ENCODE measurements around the gene KIF1C. TPM values are rescaled to one million over a fixed set of nuclear protein-coding genes. Genes with fewer than 3 reads are reported as not detected.
A peak's percentile ranks its signal among the peaks of the same experiment; 100 is the strongest.
"Not testable (repeated sequence)": the region's sequence is repeated elsewhere in the genome, so short reads cannot be mapped to it uniquely, and the experiment has no call there.

Gene KIF1C
- total RNA-seq, 1 donor from 2014 or later, result 51.0 TPM

GRCh38 chr17:5045496-5045895 is 47.7 kb downstream of the KIF1C start:
- no peak for DNase-seq (ENCODE audit: low spot score)
- H3K9me3 Mint-ChIP-seq, result peaks cover 5% of the 10 kb centered on the region
- H3K4me1 Mint-ChIP-seq (ENCODE audit: low read depth), result peaks cover 37% of the 10 kb centered on the region
- H3K27me3 Mint-ChIP-seq (ENCODE audit: low read depth), result no peaks in the 10 kb centered on the region
- no peak overlapping the region for H3K4me3 Mint-ChIP-seq (ENCODE audit: low read depth)
- peaks cover 11% of the 10 kb centered on the region for H3K36me3 Mint-ChIP-seq (ENCODE audit: low read depth)
- no peak overlapping the region for H3K27ac Mint-ChIP-seq
- intact Hi-C loops (cut with micrococcal nuclease), result no loop called here

GRCh38 chr17:5047446-5047845 is 49.7 kb downstream of the KIF1C start:
- no peak overlapping the region for H3K4me3 Mint-ChIP-seq (ENCODE audit: low read depth)
- H3K36me3 Mint-ChIP-seq (ENCODE audit: low read depth), result peaks cover 8% of the 10 kb centered on the region
- H3K27ac Mint-ChIP-seq, result peak overlapping the region; percentile 18
- DNase-seq (ENCODE audit: low spot score), result no peak
- peaks cover 30% of the 10 kb centered on the region for H3K4me1 Mint-ChIP-seq (ENCODE audit: low read depth)
- no peaks in the 10 kb centered on the region for H3K27me3 Mint-ChIP-seq (ENCODE audit: low read depth)
- H3K9me3 Mint-ChIP-seq, result no peaks in the 10 kb centered on the region
- intact Hi-C loops (cut with micrococcal nuclease), result no loop called here

GRCh38 chr17:5049314-5049841 is 51.6 kb downstream of the KIF1C start:
- no peak overlapping the region for H3K4me3 Mint-ChIP-seq (ENCODE audit: low read depth)
- peak overlapping the region; percentile 72 for H3K27ac Mint-ChIP-seq
- no peaks in the 10 kb centered on the region for H3K9me3 Mint-ChIP-seq
- peak; percentile 32 for DNase-seq (ENCODE audit: low spot score)
- peaks cover 21% of the 10 kb centered on the region for H3K4me1 Mint-ChIP-seq (ENCODE audit: low read depth)
- intact Hi-C loops (cut with micrococcal nuclease), result no loop called here
- H3K36me3 Mint-ChIP-seq (ENCODE audit: low read depth), result peaks cover 5% of the 10 kb centered on the region
- no peaks in the 10 kb centered on the region for H3K27me3 Mint-ChIP-seq (ENCODE audit: low read depth)

- Mint-ChIP-seq H3K4me3 (ENCODE audit: low read depth) (no peak overlapping the region), H3K36me3 (ENCODE audit: low read depth) (peaks cover 5% of the 10 kb centered on the region), H3K4me1 (ENCODE audit: low read depth) (peaks cover 19% of the 10 kb centered on the region), H3K27me3 (ENCODE audit: low read depth) (no peaks in the 10 kb centered on the region), H3K9me3 (no peaks in the 10 kb centered on the region), H3K27ac (no peak overlapping the region)
- no peak for DNase-seq (ENCODE audit: low spot score)
- intact Hi-C loops (cut with micrococcal nuclease), result no loop called here
Measured at GRCh38 chr17:5050278-5050677, 52.5 kb downstream of the KIF1C start.

- DNase-seq (ENCODE audit: low spot score), result no peak
- Mint-ChIP-seq H3K36me3 (ENCODE audit: low read depth) (no peaks in the 10 kb centered on the region), H3K4me3 (ENCODE audit: low read depth) (no peak overlapping the region), H3K9me3 (no peaks in the 10 kb centered on the region), H3K27me3 (ENCODE audit: low read depth) (no peaks in the 10 kb centered on the region), H3K27ac (no peak overlapping the region), H3K4me1 (ENCODE audit: low read depth) (no peaks in the 10 kb centered on the region)
- intact Hi-C loops (cut with micrococcal nuclease), result no loop called here
Measured at GRCh38 chr17:5055543-5055942, 57.8 kb downstream of the KIF1C start.

- Mint-ChIP-seq H3K27ac (no peak overlapping the region), H3K27me3 (ENCODE audit: low read depth) (peaks cover 8% of the 10 kb centered on the region), H3K9me3 (no peaks in the 10 kb centered on the region), H3K36me3 (ENCODE audit: low read depth) (no peaks in the 10 kb centered on the region), H3K4me1 (ENCODE audit: low read depth) (peaks cover 4% of the 10 kb centered on the region), H3K4me3 (ENCODE audit: low read depth) (no peak overlapping the region)
- no peak for DNase-seq (ENCODE audit: low spot score)
- intact Hi-C loops (cut with micrococcal nuclease), result no loop called here
Measured at GRCh38 chr17:5065227-5065744, 67.5 kb downstream of the KIF1C start.

GRCh38 chr17:5068236-5068635 is 70.5 kb downstream of the KIF1C start:
- H3K27ac Mint-ChIP-seq, result no peak overlapping the region
- H3K4me1 Mint-ChIP-seq (ENCODE audit: low read depth), result no peaks in the 10 kb centered on the region

GRCh38 chr17:5069724-5070123 is 72.0 kb downstream of the KIF1C start:
- intact Hi-C loops (cut with micrococcal nuclease), result no loop called here
- no peaks in the 10 kb centered on the region for H3K4me1 Mint-ChIP-seq (ENCODE audit: low read depth)
- H3K27me3 Mint-ChIP-seq (ENCODE audit: low read depth), result peaks cover 6% of the 10 kb centered on the region

More at GRCh38 chr17:5068236-5068635, 70.5 kb downstream of the KIF1C start:
- H3K36me3 Mint-ChIP-seq (ENCODE audit: low read depth), result no peaks in the 10 kb centered on the region
- H3K9me3 Mint-ChIP-seq, result no peaks in the 10 kb centered on the region
- intact Hi-C loops (cut with micrococcal nuclease), result no loop called here
- H3K4me3 Mint-ChIP-seq (ENCODE audit: low read depth), result no peak overlapping the region
- peaks cover 7% of the 10 kb centered on the region for H3K27me3 Mint-ChIP-seq (ENCODE audit: low read depth)
- no peak for DNase-seq (ENCODE audit: low spot score)

GRCh38 chr17:5075472-5075871 is 77.7 kb downstream of the KIF1C start:
- Mint-ChIP-seq H3K9me3 (peaks cover 20% of the 10 kb centered on the region), H3K4me1 (ENCODE audit: low read depth) (peaks cover 14% of the 10 kb centered on the region), H3K36me3 (ENCODE audit: low read depth) (peaks cover 16% of the 10 kb centered on the region)
- H3K4me3 Mint-ChIP-seq (ENCODE audit: low read depth); H3K27me3 Mint-ChIP-seq (ENCODE audit: low read depth); DNase-seq (ENCODE audit: low spot score); H3K27ac Mint-ChIP-seq; intact Hi-C loops (cut with micrococcal nuclease): not testable (repeated sequence)

More at GRCh38 chr17:5069724-5070123, 72.0 kb downstream of the KIF1C start:
- H3K4me3 Mint-ChIP-seq (ENCODE audit: low read depth), result no peak overlapping the region
- no peak for DNase-seq (ENCODE audit: low spot score)
- H3K36me3 Mint-ChIP-seq (ENCODE audit: low read depth), result no peaks in the 10 kb centered on the region
- H3K27ac Mint-ChIP-seq, result no peak overlapping the region
- H3K9me3 Mint-ChIP-seq, result no peaks in the 10 kb centered on the region

GRCh38 chr17:5077275-5077674 is 79.5 kb downstream of the KIF1C start:
- H3K27me3 Mint-ChIP-seq (ENCODE audit: low read depth); DNase-seq (ENCODE audit: low spot score); intact Hi-C loops (cut with micrococcal nuclease): not testable (repeated sequence)
- H3K4me1 Mint-ChIP-seq (ENCODE audit: low read depth), result peaks cover 14% of the 10 kb centered on the region
- H3K27ac Mint-ChIP-seq, result peak overlapping the region; percentile 89
- H3K4me3 Mint-ChIP-seq (ENCODE audit: low read depth), result peak overlapping the region; percentile 86
- peaks cover 25% of the 10 kb centered on the region for H3K36me3 Mint-ChIP-seq (ENCODE audit: low read depth)
- peaks cover 29% of the 10 kb centered on the region for H3K9me3 Mint-ChIP-seq

GRCh38 chr17:5077781-5078105 is 80.0 kb downstream of the KIF1C start:
- intact Hi-C loops (cut with micrococcal nuclease), result no loop called here
- no peak for DNase-seq (ENCODE audit: low spot score)
- Mint-ChIP-seq H3K4me3 (ENCODE audit: low read depth) (peak overlapping the region; percentile 86), H3K27me3 (ENCODE audit: low read depth) (no peaks in the 10 kb centered on the region), H3K27ac (peak overlapping the region; percentile 89), H3K9me3 (peaks cover 34% of the 10 kb centered on the region), H3K36me3 (ENCODE audit: low read depth) (peaks cover 27% of the 10 kb centered on the region), H3K4me1 (ENCODE audit: low read depth) (peaks cover 14% of the 10 kb centered on the region)

All from activated T-helper 2 cell treated with anti-CD3 and anti-CD28 coated beads, Interferon-gamma antibody, Interleukin-2, Interleukin-4, amounts not matched to agents 10 μg/mL and 5 μg/mL and 100 μg/mL, durations not matched to agents 14 hours and 24 hours and 36 hours (primary cell).